COLO668 (cell line): ENCODE data around the gene PTH2R.

Experiments used
- DNase-seq: peaks from one replicate; lab custom pipeline; 2025; ENCODE audit not compliant: unreplicated experiment; lab: John Stamatoyannopoulos, UW

The PTH2R gene

DNA sequence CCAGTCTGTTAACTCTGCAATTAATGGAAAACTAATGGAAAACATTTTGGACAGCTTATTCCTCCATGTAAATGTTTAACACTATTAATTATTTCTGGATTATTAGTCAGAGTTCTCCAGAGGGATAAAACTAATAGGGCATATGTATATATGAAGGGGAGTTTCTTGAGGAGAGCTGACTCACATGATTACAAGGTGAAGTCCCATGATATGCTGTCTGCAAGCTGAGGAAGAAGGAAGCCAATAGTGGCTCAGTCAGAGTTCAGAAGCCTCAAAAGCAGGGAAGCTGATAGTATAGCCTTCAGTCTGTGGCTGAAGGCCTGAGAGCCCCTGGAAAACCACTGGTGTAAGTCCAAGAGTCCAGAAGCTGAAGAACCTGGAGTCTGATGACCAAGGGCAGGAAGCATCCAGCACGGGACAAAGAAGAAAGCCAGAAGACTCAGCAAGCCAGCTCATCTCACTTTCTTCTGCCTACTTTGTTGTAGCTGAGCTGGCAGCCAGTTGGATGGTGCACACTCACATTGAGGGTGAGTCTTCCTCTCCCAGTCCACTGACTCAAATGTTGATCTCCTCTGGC is 136.0 kb downstream of the PTH2R start:
- DNase-seq = no peak
